Heart right ventricle (tissue), 16 donors: Measurements from ENCODE around the gene PPIL1. TPM values are rescaled to one million over a fixed set of nuclear protein-coding genes. Genes with fewer than 3 reads are reported as not detected.

ENCODE experiments used
- ATAC-seq, 8 donors: fragments of 200-7000 bp; cut with Tn5 transposase; one replicate each; pipeline ENCODE4 v1.9.1; 2020; ENCODE audit warnings: mild to moderate bottlenecking in 8 of 8, moderate library complexity in 8 of 8, moderate number of reproducible peaks in 1 of 8
- DNase-seq, 2 donors: peaks; one replicate each; pipeline ENCODE4 v3.0.0-alpha.2; 2020
- H3K27ac ChIP-seq, 10 donors: fragments of 200-600 bp; sonication (generic) in 2 of 10; one replicate each; pipeline versions ENCODE4 v1.5.0 to v1.8.0; 2020 to 2022; ENCODE audit warnings: mild to moderate bottlenecking in 3 of 10
- H3K27me3 ChIP-seq, 7 donors: fragments of 200-600 bp; one replicate each; pipeline ENCODE4 v1.8.0; 2021 to 2022; ENCODE audit warnings: mild to moderate bottlenecking in 2 of 7
- H3K36me3 ChIP-seq, 9 donors: fragments of 200-600 bp; sonication (generic) in 1 of 9; one replicate each; pipeline versions ENCODE4 v1.5.0 to v1.8.0; 2020 to 2022; ENCODE audit warnings: mild to moderate bottlenecking in 2 of 9
- H3K4me1 ChIP-seq, 9 donors: fragments of 200-600 bp; sonication (generic) in 1 of 9; one replicate each; pipeline versions ENCODE4 v1.5.0 to v1.8.0; 2020 to 2022; ENCODE audit warnings: mild to moderate bottlenecking in 4 of 9
- H3K4me3 ChIP-seq, 10 donors: fragments of 200-600 bp; sonication (generic) in 2 of 10; one replicate each; pipeline versions ENCODE4 v1.5.0 to v1.8.0; 2020 to 2022; ENCODE audit warnings: mild to moderate bottlenecking in 7 of 10, moderate library complexity in 2 of 10
- H3K9me3 ChIP-seq, 11 donors: fragments of 200-600 bp in 10 of 11; sonication (generic) in 2 of 11; one replicate each; pipeline versions ENCODE4 v1.5.0 to v1.8.0; 2013 to 2022; ENCODE audit warnings: mild to moderate bottlenecking in 2 of 11, control low read depth in 1 of 11, moderate library complexity in 1 of 11
- CTCF ChIP-seq, 9 donors: fragments of 200-600 bp; sonication (generic) in 2 of 9; IDR thresholded peaks; one replicate each; pipeline versions ENCODE4 v1.5.0 to v1.8.0; 2021 to 2022; ENCODE audit warnings: antibody characterized with exemption in 9 of 9, mild to moderate bottlenecking in 5 of 9, moderate library complexity in 1 of 9
- WGBS, 2 donors: extraction: QIAGEN DNeasy Blood & Tissue Kit; methylation state at CpG; one replicate each; pipeline ENCODE4 v1.1.7; 2013; ENCODE audit warnings: inconsistent platforms in 1 of 2; 5-methylcytosine and 5-hydroxymethylcytosine counted together
- intact Hi-C, 10 donors: fragments of 100-400 bp; cut with DNase I; formaldehyde crosslinking; loops; one replicate each; pipeline versions ENCODE4 v1.11.1 to v1.14.2; 2022
- polyA plus RNA-seq, 2 donors: library from polyadenylated mRNA; stranded (reverse); fragments of 200-250 nt; gene quantifications; one replicate each; pipeline ENCODE4 v1.2.3, GENCODE V29; 2013
- total RNA-seq, 10 donors: library from RNA; stranded (reverse); fragmentation: NEBNext Ultra II Directional in 3 of 10; extraction: Animal tissue kit (Norgen Biotek cat#: 25700) in 3 of 10; gene quantifications; one replicate each; pipeline versions ENCODE4 v1.2.1 to v1.2.4, GENCODE V29; 2021 to 2023
- donor health status: Arrhythmogenic right ventricular cardiomyopathy.
- donor health status: ischemic (EF 13 %, LVEDD 7.1; RV severe dilation, severe dysfunction).
- donor health status: healthy with polysubstance abuse.
- donor health status: DM: no; HTN: yes; CAD: no.
- donor health status: DM: no; HTN: no; CAD: no.
- donor health status: ischemic (EF 25% LVEDD 6.9; RV normal size, moderate dysfunction).
- donor health status: ischemic (EF 25% LVEDD 5.7; RV mildly dilated, moderate dysfunction).
- donor health status: healthy.
- donor health status: DM: yes; HTN: yes; CAD: no.
- donor health status: Ischemic cardiomyopathy.
- donor health status: ischemic (EF 35%, LVEDD 5.7; RV mildly dilated, moderate dysfunction).
- donor health status: nonischemic (EF 11% LVEDD 7.7; RV severe dilation, severe dysfunction).
- donor health status: DM: yes; HTN: yes; CAD: no.
- donor health status: PGD.
- donor health status: ischemic (EF 29% LVEDD 5.4; RV normal size, mild dysfunction).
- donor health status: nonischemic (EF 23%, LVEDD 6.1; RV moderate dilation, normal function).

PPIL1 gene
- total and polyA plus RNA-seq, 12 donors: 21.1 to 106 (median 48.4) TPM

- H3K4me1 ChIP-seq: peaks cover 32 to 100% (median 87%) of the 10 kb centered on the region in 9 donors
- ATAC-seq (peak in 1 of 8 donors; percentile 0), DNase-seq (no peak)
- peak overlapping the region in 6 of 10 donors; percentile 78 to 91 (median 90) for H3K27ac ChIP-seq
- no peak overlapping the region for H3K4me3 ChIP-seq
- no peaks in the 10 kb centered on the region for H3K36me3 ChIP-seq
- WGBS, 2 donors: 73 to 81% methylated on average over 8 of the region's 8 CpGs
- TF ChIP-seq CTCF (IDR thresholded peaks at IDR 0.05): no peak
- H3K27me3 ChIP-seq: no peaks in the 10 kb centered on the region
- no peaks in the 10 kb centered on the region for H3K9me3 ChIP-seq
- intact Hi-C loops: no loop called here
Measured at GRCh38 chr6:36825994-36826393, 48.6 kb downstream of the PPIL1 start.

GRCh38 chr6:36825452-36825851 is 49.2 kb downstream of the PPIL1 start:
- DNase-seq: no peak
- 81 to 84% methylated on average over 6 of the region's 6 CpGs for WGBS, 2 donors

GRCh38 chr6:36824253-36824652 is 50.4 kb downstream of the PPIL1 start:
- H3K4me3 ChIP-seq: no peak overlapping the region
- TF ChIP-seq CTCF (IDR thresholded peaks at IDR 0.05): no peak
- H3K4me1 ChIP-seq: peaks cover 32 to 90% (median 81%) of the 10 kb centered on the region in 9 donors
- intact Hi-C loops: no loop called here
- H3K36me3 ChIP-seq: no peaks in the 10 kb centered on the region
- 58 to 59% methylated on average over 7 of the region's 7 CpGs for WGBS, 2 donors
- H3K27me3 ChIP-seq: no peaks in the 10 kb centered on the region
- DNase-seq (peak in 1 of 2 donors; percentile 52), ATAC-seq (peak in 3 of 8 donors; percentile 6 to 11 (median 7))
- no peaks in the 10 kb centered on the region for H3K9me3 ChIP-seq
- H3K27ac ChIP-seq: peak overlapping the region; percentile 28 to 91 (median 79)

More at GRCh38 chr6:36825452-36825851, 49.2 kb downstream of the PPIL1 start:
- peak overlapping the region in 7 of 10 donors; percentile 76 to 91 (median 89) for H3K27ac ChIP-seq
- H3K4me1 ChIP-seq: peaks cover 32 to 100% (median 88%) of the 10 kb centered on the region in 9 donors
- no peaks in the 10 kb centered on the region for H3K27me3 ChIP-seq
- ATAC-seq: no peak
- no peaks in the 10 kb centered on the region for H3K9me3 ChIP-seq
- intact Hi-C loops: no loop called here
- no peak for TF ChIP-seq CTCF (IDR thresholded peaks at IDR 0.05)
- H3K36me3 ChIP-seq: no peaks in the 10 kb centered on the region
- H3K4me3 ChIP-seq: no peak overlapping the region

GRCh38 chr6:36823421-36824096 is 51.0 kb downstream of the PPIL1 start:
- no peaks in the 10 kb centered on the region for H3K9me3 ChIP-seq
- no peaks in the 10 kb centered on the region for H3K27me3 ChIP-seq
- H3K36me3 ChIP-seq: no peaks in the 10 kb centered on the region
- peaks cover 32 to 83% (median 78%) of the 10 kb centered on the region in 9 donors for H3K4me1 ChIP-seq
- no peak for TF ChIP-seq CTCF (IDR thresholded peaks at IDR 0.05)
- intact Hi-C loops: no loop called here
- H3K4me3 ChIP-seq: no peak overlapping the region
- H3K27ac ChIP-seq: peak overlapping the region; percentile 37 to 91 (median 79)
- DNase-seq: no peak
- ATAC-seq: no peak
- WGBS, 2 donors: 81 to 84% methylated on average over 12 of the region's 12 CpGs
